ENCODE data around the gene MBD2.

DNA sequence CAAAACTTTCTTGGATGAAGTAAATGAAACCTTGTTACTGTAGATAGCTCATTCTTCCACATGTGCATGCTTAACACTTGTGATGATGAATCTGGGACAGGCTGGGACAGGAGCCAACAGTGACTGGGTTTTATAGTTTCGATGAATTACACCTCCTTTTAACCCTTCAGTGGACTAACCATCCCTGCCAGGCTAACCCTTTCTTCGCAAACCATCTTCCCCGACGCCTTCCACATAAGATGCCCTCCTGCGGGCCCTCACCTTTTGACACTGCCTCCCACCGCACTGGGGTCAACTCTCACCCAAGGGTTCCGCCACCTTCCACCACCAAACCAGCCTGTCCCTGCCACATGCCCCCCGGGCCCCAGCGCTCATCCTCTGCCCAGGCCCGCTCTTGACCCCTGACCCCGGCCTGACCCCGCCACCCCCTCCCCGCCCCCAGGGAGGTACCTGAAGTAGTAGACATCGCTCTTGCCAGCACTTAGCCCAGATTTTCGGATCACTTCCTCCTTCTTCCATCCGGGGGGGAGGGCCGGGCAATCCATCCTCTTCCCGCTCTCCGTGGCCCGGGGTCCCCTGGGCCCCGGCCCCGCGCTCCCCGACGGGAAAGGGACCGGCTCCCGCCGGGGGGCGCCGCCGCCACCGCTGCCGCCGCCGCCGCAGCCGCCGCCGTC, 764 bp downstream of the MBD2 start:
- TF ChIP-seq CTCF (conservative IDR thresholded peaks at IDR 0.05 in 1 of 2, IDR thresholded peaks at IDR 0.05 in 1 of 2; ENCODE audit: extremely low read depth in 1 of 2, insufficient read depth in 1 of 2, low read depth in 1 of 2, low read length in 2 of 2): no peak
- TF ChIP-seq EZH2 (IDR thresholded peaks at IDR 0.05; ENCODE audit: borderline replicate concordance, low read length): no peak
